Pulmonary artery endothelial cell (primary cell): ENCODE results near the gene SH3YL1. TPM values are rescaled to one million over a fixed set of nuclear protein-coding genes. Genes with fewer than 3 reads are reported as not detected.

Source experiments
- DNase-seq: peaks from one replicate; pipeline ENCODE4 v3.0.0-alpha.2; 2011; ENCODE audit warnings: low read depth, low spot score
- total RNA-seq: library from RNA; depleted of rRNA; stranded (reverse); fragments of >200 nt; gene quantifications from 2 replicates; pipeline ENCODE4 v1.2.3, GENCODE V29; 2014

Gene SH3YL1
- total RNA-seq, 1 donor from 2014 or later = 20.8 TPM

DNA sequence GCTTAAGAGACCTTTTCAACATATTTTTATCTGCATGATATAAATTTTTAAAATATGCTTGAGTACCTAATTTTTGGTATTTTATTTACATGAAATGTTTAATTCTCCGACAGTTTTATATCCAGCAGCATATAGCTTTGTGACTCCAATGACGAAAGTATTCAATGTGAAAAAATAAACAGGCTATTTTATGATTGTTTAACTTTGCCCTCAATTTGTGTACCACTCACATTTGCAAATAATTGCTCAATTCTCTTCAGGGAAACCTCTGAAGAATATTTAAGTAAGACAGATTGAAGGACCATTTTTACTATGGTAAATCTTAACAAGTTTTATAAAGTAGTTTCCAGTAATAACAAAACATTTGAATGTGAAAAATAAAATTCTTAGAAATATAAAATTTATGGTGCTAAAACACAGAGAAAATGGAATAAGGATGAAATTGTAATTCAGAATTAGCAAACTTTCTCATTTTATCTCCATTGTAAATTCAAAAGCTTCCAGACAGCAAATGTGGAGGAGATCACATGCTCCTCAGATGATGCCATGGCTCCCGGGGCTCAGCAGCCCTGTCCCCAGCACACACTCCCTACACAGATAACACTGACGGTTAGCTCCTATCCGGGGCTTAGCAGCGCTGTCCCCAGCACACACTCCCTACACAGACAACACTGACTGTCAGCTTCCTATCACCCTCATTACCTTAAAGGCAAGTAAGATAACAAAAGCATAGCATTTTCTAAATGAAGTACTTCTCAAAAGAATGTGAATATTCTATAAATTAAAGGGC, 39.7 kb downstream of the SH3YL1 start:
- no peak for DNase-seq

- no peak for DNase-seq
Measured at GRCh38 chr2:223451-223850, 40.4 kb downstream of the SH3YL1 start.

DNA sequence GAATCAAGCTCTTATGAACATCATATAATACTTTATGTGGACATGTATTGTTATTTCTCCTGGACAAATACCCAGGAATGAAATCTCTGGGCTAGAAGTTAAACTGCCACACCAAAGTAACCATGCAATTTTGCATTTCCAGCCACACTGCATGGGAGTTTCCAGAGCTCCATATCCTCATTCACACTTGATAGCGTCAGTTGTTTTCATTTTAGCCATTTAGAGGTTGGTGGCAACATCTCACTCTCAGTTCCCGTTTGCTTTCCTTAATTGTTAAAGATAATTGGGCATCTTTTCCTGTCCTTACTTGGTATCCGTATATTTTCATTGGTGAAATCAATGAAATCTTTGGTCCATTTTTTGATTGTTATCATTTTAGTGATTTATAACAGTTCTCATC, 47.8 kb downstream of the SH3YL1 start:
- no peak for DNase-seq

DNA sequence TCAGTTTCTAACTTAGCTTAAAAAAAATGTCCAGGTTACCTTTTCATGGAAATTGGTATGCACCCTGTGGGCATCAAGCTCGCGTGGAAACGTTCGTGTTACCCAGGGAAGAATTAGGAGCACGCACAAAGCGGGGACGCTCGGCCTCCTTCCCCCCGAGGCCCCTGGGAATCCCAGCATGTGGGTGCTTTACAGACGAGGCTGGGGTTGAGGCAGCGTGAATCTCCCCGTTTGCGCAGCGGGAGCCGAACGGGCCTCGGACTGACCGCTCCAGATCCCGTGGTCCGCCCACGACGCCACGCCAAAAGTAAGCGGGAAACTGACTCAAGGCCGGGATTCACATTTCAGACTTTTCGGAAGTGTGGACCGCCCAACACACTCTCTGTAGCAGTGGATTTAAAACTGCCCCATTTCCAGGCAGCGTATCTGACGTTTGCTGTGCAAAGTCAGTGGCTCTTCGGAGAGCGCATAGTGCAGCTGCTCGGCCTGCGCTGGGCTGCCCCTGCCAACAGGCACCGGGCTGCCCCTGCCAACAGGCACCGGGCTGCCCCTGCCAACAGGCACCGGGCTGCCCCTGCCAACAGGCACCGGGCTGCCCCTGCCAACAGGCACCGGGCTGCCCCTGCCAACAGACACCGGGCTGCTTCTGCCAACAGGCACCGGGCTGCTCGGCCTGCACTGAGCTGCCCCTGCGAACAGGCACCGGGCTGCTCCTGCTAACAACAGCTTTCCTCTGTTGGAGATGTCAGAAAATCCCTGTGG, 49.7 kb downstream of the SH3YL1 start:
- no peak for DNase-seq

- no peak for DNase-seq
Measured at GRCh38 chr2:211486-212184, 52.2 kb downstream of the SH3YL1 start.

- DNase-seq = no peak
Measured at GRCh38 chr2:210660-211059, 53.2 kb downstream of the SH3YL1 start.

GRCh38 chr2:209470-209869, 54.4 kb downstream of the SH3YL1 start:
- DNase-seq = no peak

GRCh38 chr2:208335-208734, 55.5 kb downstream of the SH3YL1 start:
- no peak for DNase-seq

- no peak for DNase-seq
Measured at GRCh38 chr2:203984-204383, 59.8 kb downstream of the SH3YL1 start.

DNA sequence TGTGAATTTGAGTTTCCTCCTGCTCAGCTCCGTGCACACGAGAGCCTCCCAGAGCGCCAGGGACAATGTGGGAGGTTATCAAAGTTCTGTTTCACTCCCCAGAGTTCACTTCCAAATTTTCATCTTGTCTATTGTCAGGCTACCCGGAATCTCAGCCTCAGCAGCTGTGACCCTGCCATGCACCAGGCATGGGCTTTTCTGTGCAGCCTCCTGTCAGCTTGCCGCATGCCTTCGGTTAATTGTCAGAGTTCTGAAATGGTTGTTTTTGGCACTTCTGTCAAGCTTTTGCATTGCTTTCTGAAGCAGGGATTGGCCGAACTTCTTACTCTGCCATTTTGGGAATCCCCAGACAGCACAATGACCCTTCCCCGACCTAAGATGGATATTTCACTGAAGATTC, 60.4 kb downstream of the SH3YL1 start:
- DNase-seq = no peak

DNA sequence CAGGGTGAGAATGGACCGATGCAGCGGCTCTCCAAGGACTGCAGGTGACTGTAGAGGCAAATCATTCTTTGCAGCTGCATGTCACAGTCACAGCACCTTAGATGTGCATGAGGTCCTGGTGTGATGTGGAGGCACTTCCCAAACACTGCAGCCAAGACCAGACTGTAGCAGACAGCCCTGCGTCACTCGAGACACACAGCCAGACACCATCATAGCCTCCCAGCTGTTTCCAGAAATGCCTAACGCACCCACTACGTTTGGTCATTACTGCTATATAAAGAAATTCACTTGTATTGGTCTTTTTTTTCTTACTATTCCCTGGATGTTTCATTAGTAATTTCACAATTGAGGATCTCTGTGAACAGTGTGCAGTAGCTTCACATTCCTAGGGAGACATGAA, 60.9 kb downstream of the SH3YL1 start:
- no peak for DNase-seq

DNA sequence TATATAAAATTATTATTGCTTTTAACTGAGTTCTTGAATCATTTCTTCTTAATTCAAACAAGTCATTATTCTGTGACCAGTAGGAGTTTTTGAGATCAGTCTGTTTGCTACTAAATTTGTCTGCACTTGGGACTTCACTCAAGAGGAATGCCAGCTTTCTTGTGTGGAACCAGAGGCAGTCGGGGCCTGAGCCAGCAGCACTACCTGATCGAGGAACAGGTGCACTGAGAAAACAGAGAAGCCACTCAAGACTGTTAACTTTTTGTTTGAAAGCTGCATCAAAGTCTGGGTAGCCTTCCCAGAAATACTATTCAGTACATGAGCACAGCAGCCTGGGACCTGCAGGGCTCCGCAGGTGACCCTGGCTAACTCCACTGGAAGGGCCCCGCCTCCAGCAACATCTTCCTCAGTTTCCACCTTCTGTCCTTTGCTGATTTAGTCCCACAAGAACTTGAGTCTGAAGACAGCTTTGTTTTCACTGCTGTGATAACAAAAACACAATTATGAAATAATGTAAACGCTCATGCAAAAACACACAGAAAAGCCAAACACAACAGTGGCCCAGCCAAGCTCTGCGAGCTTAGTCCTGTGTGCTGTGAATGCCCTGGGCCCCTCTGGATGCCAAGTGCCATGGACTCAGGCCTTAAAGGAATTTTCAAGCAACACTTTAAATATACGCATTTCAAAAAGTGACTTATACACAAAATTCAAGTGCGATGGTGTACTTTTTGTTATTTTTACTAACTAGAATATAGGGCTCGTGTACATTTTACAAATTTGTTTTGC, 62.0 kb downstream of the SH3YL1 start:
- no peak for DNase-seq

DNA sequence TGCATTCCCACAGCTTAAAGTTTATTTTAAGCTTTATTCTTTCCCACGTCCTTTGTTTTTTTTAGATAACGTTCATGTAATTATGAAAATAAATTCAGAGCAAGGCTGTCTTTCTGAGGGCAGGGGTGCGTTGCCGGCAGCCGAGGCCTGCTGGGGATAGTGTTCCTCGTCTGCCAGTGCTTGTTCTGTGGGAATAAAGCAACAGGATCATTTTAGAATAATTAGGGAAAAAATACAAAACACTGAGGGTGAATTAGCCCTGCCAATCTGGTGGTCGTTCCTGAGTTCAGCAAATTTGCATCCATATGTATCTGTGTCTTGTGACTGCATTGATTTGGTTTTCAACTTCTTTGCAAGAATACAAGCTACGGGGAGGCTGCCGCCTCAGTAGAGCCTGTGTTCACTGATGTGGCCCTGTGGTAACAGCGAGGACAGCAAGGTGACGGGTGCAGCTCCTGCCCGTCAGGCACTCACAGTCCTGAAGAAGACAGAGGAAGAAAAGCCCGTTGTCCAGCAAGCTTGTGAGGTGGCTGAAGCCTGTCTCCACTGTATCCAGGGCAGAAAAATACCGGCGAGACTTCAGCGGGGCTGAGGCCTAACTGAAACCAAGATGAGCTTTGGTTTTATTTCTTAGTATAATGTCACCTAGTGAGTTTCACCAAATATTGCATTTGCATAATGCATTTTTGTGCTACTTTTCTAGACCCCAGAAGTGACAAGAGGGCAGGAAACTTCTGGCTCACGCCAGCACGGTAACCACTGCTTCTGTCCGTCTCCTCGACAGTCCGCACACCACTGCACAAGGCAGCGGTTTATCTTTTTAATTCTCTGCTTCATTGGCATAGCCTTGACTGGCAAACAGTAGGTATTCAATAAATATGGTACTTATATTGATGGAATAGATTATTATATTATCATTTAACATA, 64.5 kb downstream of the SH3YL1 start:
- no peak for DNase-seq

- DNase-seq = no peak
Measured at GRCh38 chr2:196406-196805, 67.4 kb downstream of the SH3YL1 start.

- no peak for DNase-seq
Measured at GRCh38 chr2:195932-196331, 67.9 kb downstream of the SH3YL1 start.

DNA sequence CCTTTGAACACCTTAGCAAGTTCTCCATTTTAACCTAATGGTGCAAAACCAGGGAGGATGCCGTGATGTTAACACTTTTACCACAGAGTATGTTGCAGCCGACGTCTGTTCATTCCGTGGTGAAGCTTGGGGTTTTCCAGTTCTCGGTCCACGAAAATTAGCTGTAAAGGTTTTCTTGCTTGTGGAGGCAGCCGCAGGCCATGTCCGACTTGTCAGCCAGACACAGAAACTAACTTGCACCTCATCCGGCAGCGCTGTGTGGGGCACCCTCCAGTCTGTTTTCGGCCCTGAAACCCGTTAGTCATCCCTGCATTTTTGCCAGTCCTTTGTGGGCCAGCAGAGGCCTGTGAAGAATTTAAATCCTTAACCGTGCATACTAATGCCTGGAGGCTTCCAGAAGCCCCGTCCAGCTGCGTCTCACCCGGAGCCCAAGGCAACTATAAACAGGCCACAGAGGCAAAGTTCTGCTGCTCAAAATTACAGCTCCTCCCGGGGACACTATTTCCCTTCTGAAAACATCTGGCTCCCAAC, 70.6 kb downstream of the SH3YL1 start:
- no peak for DNase-seq

GRCh38 chr2:191311-192190, 72.3 kb downstream of the SH3YL1 start:
- no peak for DNase-seq

GRCh38 chr2:187825-188224, 76.0 kb downstream of the SH3YL1 start:
- DNase-seq = no peak

GRCh38 chr2:185221-185620, 78.6 kb downstream of the SH3YL1 start:
- no peak for DNase-seq
